ENCODE results near the gene ARHGAP15.

ARHGAP15 gene

GRCh38 chr2:143431316-143431715 lies 302.1 kb downstream of the ARHGAP15 start:
- DNase-seq = no peak
- no peak for TF ChIP-seq GATA1 (IDR thresholded peaks at IDR 0.05; ENCODE audit: low read depth, low read length)
- no peak for TF ChIP-seq POLR2A (IDR thresholded peaks at IDR 0.05; ENCODE audit: low read length)

GRCh38 chr2:143433251-143433650 lies 304.0 kb downstream of the ARHGAP15 start:
- no peak for DNase-seq
- TF ChIP-seq POLR2A (IDR thresholded peaks at IDR 0.05; ENCODE audit: low read length) = no peak
- no peak for TF ChIP-seq GATA1 (IDR thresholded peaks at IDR 0.05; ENCODE audit: low read depth, low read length)

GRCh38 chr2:143433840-143434239 lies 304.6 kb downstream of the ARHGAP15 start:
- TF ChIP-seq POLR2A (IDR thresholded peaks at IDR 0.05; ENCODE audit: low read length) (no peak), GATA1 (IDR thresholded peaks at IDR 0.05; ENCODE audit: low read depth, low read length) (no peak)
- no peak for DNase-seq

DNA sequence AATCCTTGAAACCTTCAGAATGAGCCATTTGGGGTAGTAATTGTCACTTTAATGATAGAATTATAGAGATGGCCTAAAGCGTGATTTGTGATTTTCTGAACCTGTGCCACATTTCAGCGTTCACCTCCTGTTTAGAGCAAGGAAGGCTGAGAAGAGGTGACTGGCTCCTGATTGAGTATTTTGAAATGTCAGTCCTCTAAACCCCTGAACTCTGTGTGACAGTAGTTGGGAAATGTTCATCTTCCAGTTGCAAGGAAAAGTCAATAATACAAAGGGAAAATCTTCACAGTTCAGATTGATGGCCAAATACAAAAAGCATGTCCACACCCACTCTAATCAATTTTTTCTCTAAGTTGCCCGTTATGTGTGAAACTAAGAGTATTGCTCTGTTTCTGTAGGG lies 305.2 kb downstream of the ARHGAP15 start:
- no peak for TF ChIP-seq POLR2A (IDR thresholded peaks at IDR 0.05; ENCODE audit: low read length)
- TF ChIP-seq GATA1 (IDR thresholded peaks at IDR 0.05; ENCODE audit: low read depth, low read length) = no peak
- DNase-seq = no peak

DNA sequence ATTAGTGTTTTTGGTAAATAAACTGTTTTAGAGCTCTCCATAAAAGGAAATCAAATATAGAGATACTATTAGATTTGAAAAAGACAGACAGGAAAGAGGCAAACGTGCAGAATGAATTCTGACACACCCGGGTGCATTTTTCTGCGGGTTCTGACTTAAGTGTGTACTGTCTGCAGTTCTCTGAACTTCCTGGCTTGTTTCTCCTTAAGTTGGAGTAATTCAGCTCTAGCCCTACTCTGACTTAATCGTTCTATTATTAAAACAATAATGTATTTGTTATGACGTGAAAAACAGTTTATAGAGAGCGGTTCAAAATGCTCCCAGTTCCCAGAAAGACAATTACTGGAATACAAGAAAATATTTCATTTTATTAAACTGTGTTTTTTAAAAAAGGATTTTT lies 305.9 kb downstream of the ARHGAP15 start:
- TF ChIP-seq POLR2A (IDR thresholded peaks at IDR 0.05; ENCODE audit: low read length) (no peak), GATA1 (IDR thresholded peaks at IDR 0.05; ENCODE audit: low read depth, low read length) (no peak)
- DNase-seq = no peak

GRCh38 chr2:143436951-143437350 lies 307.7 kb downstream of the ARHGAP15 start:
- DNase-seq = no peak
- TF ChIP-seq POLR2A (IDR thresholded peaks at IDR 0.05; ENCODE audit: low read length) (no peak), GATA1 (IDR thresholded peaks at IDR 0.05; ENCODE audit: low read depth, low read length) (no peak)

DNA sequence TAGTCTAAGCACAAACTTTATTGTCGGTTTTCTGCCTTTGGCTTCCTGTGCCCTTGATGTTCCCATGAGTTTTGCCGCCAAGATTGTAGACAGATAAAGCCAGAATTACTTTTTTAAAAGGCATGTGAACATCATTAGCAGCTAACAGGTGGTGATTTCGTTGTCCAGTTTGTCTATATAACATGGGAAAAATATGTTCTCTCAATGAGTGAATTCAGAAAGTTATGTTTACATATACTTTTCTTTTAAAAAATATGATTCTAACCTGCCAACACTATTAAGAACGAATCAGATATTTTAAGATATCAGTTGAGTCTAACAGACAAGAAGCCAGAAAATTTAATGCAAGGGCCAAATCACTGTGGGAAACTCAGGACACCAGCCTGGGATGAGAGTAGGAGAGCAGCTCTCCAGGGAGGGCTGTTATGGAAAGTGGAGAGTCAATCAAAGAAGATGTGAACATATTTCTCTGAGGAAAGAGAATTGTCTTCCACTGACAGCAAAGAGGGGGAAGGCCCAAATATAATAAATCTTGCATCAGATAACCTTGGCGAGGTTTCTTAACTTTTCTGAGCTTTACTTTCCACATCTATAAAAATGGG lies 311.3 kb downstream of the ARHGAP15 start:
- TF ChIP-seq GATA1 (IDR thresholded peaks at IDR 0.05; ENCODE audit: low read depth, low read length) (no peak), POLR2A (IDR thresholded peaks at IDR 0.05; ENCODE audit: low read length) (no peak)
- no peak for DNase-seq

- no peak for TF ChIP-seq GATA1 (IDR thresholded peaks at IDR 0.05; ENCODE audit: low read depth, low read length)
- no peak for TF ChIP-seq POLR2A (IDR thresholded peaks at IDR 0.05; ENCODE audit: low read length)
- no peak for DNase-seq
Measured at GRCh38 chr2:143442193-143442592, 313.0 kb downstream of the ARHGAP15 start.

- DNase-seq = no peak
- no peak for TF ChIP-seq GATA1 (IDR thresholded peaks at IDR 0.05; ENCODE audit: low read depth, low read length)
- TF ChIP-seq POLR2A (IDR thresholded peaks at IDR 0.05; ENCODE audit: low read length) = no peak
Measured at GRCh38 chr2:143451642-143452281, 322.5 kb downstream of the ARHGAP15 start.

GRCh38 chr2:143452817-143453451 lies 323.7 kb downstream of the ARHGAP15 start:
- TF ChIP-seq POLR2A (IDR thresholded peaks at IDR 0.05; ENCODE audit: low read length) (no peak), GATA1 (IDR thresholded peaks at IDR 0.05; ENCODE audit: low read depth, low read length) (no peak)
- DNase-seq = no peak

GRCh38 chr2:143453981-143454511 lies 324.8 kb downstream of the ARHGAP15 start:
- no peak for DNase-seq
- TF ChIP-seq POLR2A (IDR thresholded peaks at IDR 0.05; ENCODE audit: low read length) = no peak
- no peak for TF ChIP-seq GATA1 (IDR thresholded peaks at IDR 0.05; ENCODE audit: low read depth, low read length)

- TF ChIP-seq POLR2A (IDR thresholded peaks at IDR 0.05; ENCODE audit: low read length) (no peak), GATA1 (IDR thresholded peaks at IDR 0.05; ENCODE audit: low read depth, low read length) (no peak)
- DNase-seq = no peak
Measured at GRCh38 chr2:143455317-143455716, 326.1 kb downstream of the ARHGAP15 start.

DNA sequence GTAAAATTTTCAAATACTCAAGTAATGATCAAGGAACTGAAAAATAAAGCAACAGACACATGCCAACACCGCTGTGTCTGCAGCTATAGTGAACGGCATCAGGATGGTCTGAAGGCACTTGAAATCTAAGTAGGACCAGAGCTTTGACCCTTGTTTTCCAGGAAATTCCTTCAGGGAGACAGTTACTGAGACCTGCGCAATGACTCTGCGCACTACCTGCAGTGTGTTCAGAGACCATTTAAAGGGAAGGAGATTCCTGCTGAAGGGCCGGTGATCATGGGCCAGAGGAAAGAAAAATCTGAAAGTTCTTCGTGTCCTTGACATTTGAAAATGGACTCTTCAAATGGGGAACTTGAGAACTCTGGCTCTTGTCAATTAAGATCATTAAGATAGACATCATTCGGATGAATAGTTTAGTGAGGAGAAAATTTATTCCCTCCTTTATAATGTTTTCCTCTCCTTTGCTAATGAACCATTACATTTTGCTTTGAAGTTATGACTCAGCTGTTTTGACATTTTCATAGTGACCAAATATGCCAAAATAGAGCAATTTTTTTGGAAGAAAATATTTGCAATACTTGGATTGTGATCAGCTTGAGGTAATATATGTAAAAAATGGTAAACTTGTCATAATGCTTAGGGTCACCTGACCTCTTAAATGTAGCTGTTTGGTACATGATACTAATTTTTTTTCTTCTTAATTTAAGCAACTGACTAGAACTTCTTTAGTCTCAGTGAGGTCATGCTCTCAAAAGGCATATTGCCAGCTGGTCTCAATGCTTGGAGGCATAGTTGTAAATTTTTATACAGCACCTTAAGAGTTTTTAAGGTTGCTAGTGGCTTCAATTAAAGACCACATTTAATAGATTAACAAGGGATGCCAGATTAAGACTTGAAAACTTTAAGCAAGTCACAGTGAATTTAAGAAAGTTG lies 329.3 kb downstream of the ARHGAP15 start:
- DNase-seq = peak in 1 of 2 experiments; percentile 18
- TF ChIP-seq GATA1 (IDR thresholded peaks at IDR 0.05; ENCODE audit: low read depth, low read length) (no peak), POLR2A (IDR thresholded peaks at IDR 0.05; ENCODE audit: low read length) (no peak)

DNA sequence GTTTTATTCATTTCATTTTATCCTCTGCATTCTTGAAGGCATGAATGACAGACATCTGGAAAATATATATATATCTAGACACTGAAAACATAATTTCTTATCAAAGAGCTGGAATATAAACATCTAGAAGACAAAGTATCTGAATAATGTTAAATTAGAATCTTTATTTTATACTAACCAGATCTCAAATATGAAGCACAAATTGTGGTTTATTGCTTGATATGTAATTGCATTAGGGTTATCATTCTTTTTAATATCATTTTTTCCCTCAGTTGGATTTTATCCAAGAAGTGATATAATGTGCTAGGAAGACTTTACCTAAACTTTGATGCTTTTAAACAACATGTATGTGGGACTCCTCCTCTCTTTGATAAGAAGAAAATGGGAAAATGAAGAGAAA lies 331.2 kb downstream of the ARHGAP15 start:
- no peak for TF ChIP-seq POLR2A (IDR thresholded peaks at IDR 0.05; ENCODE audit: low read length)
- TF ChIP-seq GATA1 (IDR thresholded peaks at IDR 0.05; ENCODE audit: low read depth, low read length) = no peak
- no peak for DNase-seq

Data from erythroblast (primary cell).